ENCODE measurements around the gene NACC1. TPM values are rescaled to one million over a fixed set of nuclear protein-coding genes. Genes with fewer than 3 reads are reported as not detected.

NACC1 gene
- total and polyA plus RNA-seq, 5 donors = 27.6 to 44.2 (median 40.2) TPM

Other genes starting within 250 kb of the NACC1 start
- 10 to 100 TPM; 22.2 to 30.6 (median 24.5) TPM for gene DNASE2, start 236.8 kb upstream of the NACC1 start, total RNA-seq
- gene DNASE2, start 236.8 kb upstream of the NACC1 start, polyA plus RNA-seq = 19.2 TPM
- gene KLF1, start 231.1 kb upstream of the NACC1 start, total RNA-seq = not detected
- gene KLF1, start 231.1 kb upstream of the NACC1 start, polyA plus RNA-seq = not detected
- 10 to 100 TPM; 22.7 to 38.2 (median 27.4) TPM for gene GCDH, start 227.1 kb upstream of the NACC1 start, total RNA-seq
- gene GCDH, start 227.1 kb upstream of the NACC1 start, polyA plus RNA-seq = 26.1 TPM
- gene SYCE2, start 199.0 kb upstream of the NACC1 start, total RNA-seq = under 1 TPM in 1 of 4 donors, not detected in 3; 0.48 TPM
- 0.07 TPM for gene SYCE2, start 199.0 kb upstream of the NACC1 start, polyA plus RNA-seq
- gene FARSA, start 184.6 kb upstream of the NACC1 start, total RNA-seq = 10 to 100 TPM; 32.6 to 44.8 (median 42.9) TPM
- gene FARSA, start 184.6 kb upstream of the NACC1 start, polyA plus RNA-seq = 38.7 TPM
- gene CALR, start 179.7 kb upstream of the NACC1 start, total RNA-seq = 100 to 1,000 TPM; 314 to 703 (median 631) TPM
- 374 TPM for gene CALR, start 179.7 kb upstream of the NACC1 start, polyA plus RNA-seq
- 100 to 1,000 TPM; 127 to 137 (median 133) TPM for gene RAD23A, start 172.4 kb upstream of the NACC1 start, total RNA-seq
- 122 TPM for gene RAD23A, start 172.4 kb upstream of the NACC1 start, polyA plus RNA-seq
- 10 to 100 TPM; 24.3 to 33.2 (median 29.1) TPM for gene GADD45GIP1, start 161.0 kb upstream of the NACC1 start, total RNA-seq
- gene GADD45GIP1, start 161.0 kb upstream of the NACC1 start, polyA plus RNA-seq = 64.5 TPM
- gene DAND5, start 148.7 kb upstream of the NACC1 start, total RNA-seq = 10 to 100 TPM in 2 of 4 donors, 1 to 10 TPM in 2; 5.0 to 13.8 (median 11.1) TPM
- 7.0 TPM for gene DAND5, start 148.7 kb upstream of the NACC1 start, polyA plus RNA-seq
- gene NFIX, start 122.8 kb upstream of the NACC1 start, total RNA-seq = 100 to 1,000 TPM; 123 to 168 (median 156) TPM
- gene NFIX, start 122.8 kb upstream of the NACC1 start, polyA plus RNA-seq = 67.4 TPM
- 10 to 100 TPM in 2 of 4 donors, 1 to 10 TPM in 2; 8.0 to 11.9 (median 10.1) TPM for gene LYL1, start 15.4 kb upstream of the NACC1 start, total RNA-seq
- gene LYL1, start 15.4 kb upstream of the NACC1 start, polyA plus RNA-seq = 8.0 TPM
- 10 to 100 TPM; 14.8 to 22.2 (median 17.5) TPM for gene TRMT1, start 1.5 kb upstream of the NACC1 start, total RNA-seq
- 19.9 TPM for gene TRMT1, start 1.5 kb upstream of the NACC1 start, polyA plus RNA-seq
- 10 to 100 TPM; 30.8 to 39.8 (median 37.2) TPM for gene STX10, start 32.1 kb downstream of the NACC1 start, total RNA-seq
- gene STX10, start 32.1 kb downstream of the NACC1 start, polyA plus RNA-seq = 47.7 TPM
- gene IER2, start 32.1 kb downstream of the NACC1 start, total RNA-seq = 10 to 100 TPM; 22.2 to 53.5 (median 29.2) TPM
- gene IER2, start 32.1 kb downstream of the NACC1 start, polyA plus RNA-seq = 62.9 TPM